RPMI8226 (cell line): ENCODE measurements around the gene UCP3.
A peak's percentile ranks its signal among the peaks of the same experiment; 100 is the strongest.

Experiments used
- DNase-seq: peaks from one replicate; pipeline ENCODE4 v3.0.0-alpha.2; 2015

Gene UCP3

GRCh38 chr11:74017631-74018030 is 8.7 kb upstream of the UCP3 start:
- DNase-seq, result no peak

GRCh38 chr11:74015919-74016684 is 7.2 kb upstream of the UCP3 start:
- no peak for DNase-seq

GRCh38 chr11:74014880-74015279 is 6.0 kb upstream of the UCP3 start:
- peak; percentile 94 for DNase-seq

GRCh38 chr11:74013141-74013540 is 4.3 kb upstream of the UCP3 start:
- no peak for DNase-seq

- DNase-seq, result no peak
Measured at GRCh38 chr11:74012074-74012809, 3.4 kb upstream of the UCP3 start.

- DNase-seq, result no peak
Measured at GRCh38 chr11:74011360-74012073, 2.6 kb upstream of the UCP3 start.

- peak; percentile 72 for DNase-seq
Measured at GRCh38 chr11:74010306-74011300, 1.7 kb upstream of the UCP3 start.

- no peak for DNase-seq
Measured at GRCh38 chr11:74009675-74010305, 905 bp upstream of the UCP3 start.

- no peak for DNase-seq
Measured at GRCh38 chr11:74009230-74009547, 304 bp upstream of the UCP3 start.

- DNase-seq, result no peak
Measured at GRCh38 chr11:74007691-74008372, 1.1 kb downstream of the UCP3 start.

GRCh38 chr11:74006743-74007304 is 2.1 kb downstream of the UCP3 start:
- DNase-seq, result no peak

GRCh38 chr11:74005721-74006517 is 3.0 kb downstream of the UCP3 start:
- DNase-seq, result no peak

- DNase-seq, result no peak
Measured at GRCh38 chr11:74004759-74005615, 3.9 kb downstream of the UCP3 start.

- no peak for DNase-seq
Measured at GRCh38 chr11:74004046-74004695, 4.7 kb downstream of the UCP3 start.

GRCh38 chr11:74002832-74003231 is 6.1 kb downstream of the UCP3 start:
- no peak for DNase-seq

- DNase-seq, result no peak
Measured at GRCh38 chr11:74001822-74002286, 7.0 kb downstream of the UCP3 start.

GRCh38 chr11:74000307-74001133 is 8.4 kb downstream of the UCP3 start:
- no peak for DNase-seq
